Measurements from ENCODE around the gene PIK3C3.

- TF ChIP-seq CTCF (IDR thresholded peaks at IDR 0.05): no peak
- TF ChIP-seq POLR2A (IDR thresholded peaks at IDR 0.05; ENCODE audit: low read depth): no peak
- no peak for TF ChIP-seq POLR2AphosphoS5 (IDR thresholded peaks at IDR 0.05)
- no peak for TF ChIP-seq EP300 (IDR thresholded peaks at IDR 0.05)
Observed at GRCh38 chr18:41992066-41992465, 37.0 kb downstream of the PIK3C3 start.

Measured in esophagus muscularis mucosa (tissue), 4 donors.